ENCODE results near the gene PPM1B. TPM values are rescaled to one million over a fixed set of nuclear protein-coding genes. Genes with fewer than 3 reads are reported as not detected.
"Not testable (repeated sequence)": the region's sequence is repeated elsewhere in the genome, so short reads cannot be mapped to it uniquely, and the experiment has no call there.

PPM1B gene
- total and polyA plus RNA-seq, 5 experiments from 2014 or later = 43.3 to 88.0 (median 54.5) TPM

GRCh38 chr2:44205169-44205568 lies 36.5 kb downstream of the PPM1B start:
- Mint-ChIP-seq H3K4me3 (peak overlapping the region in 3 of 10 donors; percentile 14 to 44 (median 32)), H3K36me3 (peaks cover 24 to 66% (median 45%) of the 10 kb centered on the region in 3 donors), H3K4me1 (peaks cover 16 to 58% (median 41%) of the 10 kb centered on the region in 4 donors), H3K27me3 (no peaks in the 10 kb centered on the region), H3K27ac (peak overlapping the region in 7 of 10 donors; percentile 2 to 57 (median 39)), H3K9me3 (peaks cover 0 to 6% (median 0%) of the 10 kb centered on the region in 9 donors)
- no peak for ATAC-seq
- no peak for DNase-seq
- POLR2A ChIA-PET = no interaction called here

- ATAC-seq = no peak
- peaks cover 13 to 67% (median 35%) of the 10 kb centered on the region in 3 donors for H3K36me3 Mint-ChIP-seq
- peak overlapping the region in 2 of 10 donors; percentile 22 to 73 for H3K27ac Mint-ChIP-seq
- H3K9me3 Mint-ChIP-seq = peaks cover 0 to 6% (median 0%) of the 10 kb centered on the region in 9 donors
- H3K4me3 Mint-ChIP-seq = no peak overlapping the region
- no peaks in the 10 kb centered on the region for H3K27me3 Mint-ChIP-seq
- POLR2A ChIA-PET = no interaction called here
- H3K4me1 Mint-ChIP-seq = peaks cover 9 to 44% (median 26%) of the 10 kb centered on the region in 4 donors
- DNase-seq = no peak
These were observed 38.4 kb downstream of the PPM1B start for GRCh38 chr2:44207102-44207501.

GRCh38 chr2:44207648-44208047 lies 39.0 kb downstream of the PPM1B start:
- Mint-ChIP-seq H3K4me1 (peaks cover 11 to 47% (median 25%) of the 10 kb centered on the region in 4 donors), H3K27ac (peak overlapping the region in 2 of 10 donors; percentile 22 to 73), H3K36me3 (peaks cover 12 to 69% (median 30%) of the 10 kb centered on the region in 3 donors)
- ATAC-seq, H3K27me3 Mint-ChIP-seq, H3K9me3 Mint-ChIP-seq, POLR2A ChIA-PET, H3K4me3 Mint-ChIP-seq, DNase-seq: not testable (repeated sequence)

- no peaks in the 10 kb centered on the region for H3K9me3 Mint-ChIP-seq
- H3K27ac Mint-ChIP-seq = peak overlapping the region in 2 of 10 donors; percentile 43 to 46
- peaks cover 0 to 63% (median 16%) of the 10 kb centered on the region in 3 donors for H3K36me3 Mint-ChIP-seq
- DNase-seq = no peak
- no peak for ATAC-seq
- POLR2A ChIA-PET = no interaction called here
- H3K4me1 Mint-ChIP-seq = peaks cover 6 to 29% (median 18%) of the 10 kb centered on the region in 4 donors
- H3K27me3 Mint-ChIP-seq = no peaks in the 10 kb centered on the region
- H3K4me3 Mint-ChIP-seq = peak overlapping the region in 1 of 10 donors; percentile 9
These were observed 41.7 kb downstream of the PPM1B start for GRCh38 chr2:44210362-44210761.

- Mint-ChIP-seq H3K4me3 (no peak overlapping the region), H3K27ac (peak overlapping the region in 1 of 10 donors; percentile 11), H3K36me3 (peaks cover 0 to 65% (median 18%) of the 10 kb centered on the region in 3 donors), H3K9me3 (no peaks in the 10 kb centered on the region), H3K27me3 (no peaks in the 10 kb centered on the region), H3K4me1 (peaks cover 11 to 33% (median 23%) of the 10 kb centered on the region in 4 donors)
- no peak for ATAC-seq
- DNase-seq = no peak
- POLR2A ChIA-PET = no interaction called here
These were observed 42.5 kb downstream of the PPM1B start for GRCh38 chr2:44211183-44211582.

GRCh38 chr2:44212302-44212701 lies 43.6 kb downstream of the PPM1B start:
- peaks cover 0 to 74% (median 20%) of the 10 kb centered on the region in 3 donors for H3K36me3 Mint-ChIP-seq
- POLR2A ChIA-PET = interaction anchor here (0.5 to 1.2 kb wide), 2 partner anchors 42 to 82 kb away, joined by 3 to 5 read pairs; no protein-coding TSS in a partner anchor

GRCh38 chr2:44215827-44216226 lies 47.2 kb downstream of the PPM1B start:
- no peaks in the 10 kb centered on the region for H3K9me3 Mint-ChIP-seq
- DNase-seq = no peak
- peaks cover 11 to 34% (median 23%) of the 10 kb centered on the region in 4 donors for H3K4me1 Mint-ChIP-seq
- peaks cover 0 to 75% (median 9%) of the 10 kb centered on the region in 3 donors for H3K36me3 Mint-ChIP-seq
- H3K27ac Mint-ChIP-seq = peak overlapping the region in 7 of 10 donors; percentile 3 to 95 (median 45)
- POLR2A ChIA-PET = no interaction called here
- ATAC-seq = no peak
- no peaks in the 10 kb centered on the region for H3K27me3 Mint-ChIP-seq
- no peak overlapping the region for H3K4me3 Mint-ChIP-seq

More at GRCh38 chr2:44212302-44212701, 43.6 kb downstream of the PPM1B start:
- ATAC-seq = no peak
- peak overlapping the region in 3 of 10 donors; percentile 22 to 53 (median 47) for H3K27ac Mint-ChIP-seq
- H3K9me3 Mint-ChIP-seq = no peaks in the 10 kb centered on the region
- no peak for DNase-seq
- H3K4me1 Mint-ChIP-seq = peaks cover 14 to 36% (median 25%) of the 10 kb centered on the region in 4 donors
- H3K4me3 Mint-ChIP-seq = no peak overlapping the region
- H3K27me3 Mint-ChIP-seq = no peaks in the 10 kb centered on the region

- Mint-ChIP-seq H3K4me1 (peaks cover 6 to 32% (median 23%) of the 10 kb centered on the region in 4 donors), H3K9me3 (no peaks in the 10 kb centered on the region), H3K4me3 (no peak overlapping the region), H3K27ac (peak overlapping the region in 7 of 10 donors; percentile 27 to 84 (median 73)), H3K27me3 (no peaks in the 10 kb centered on the region), H3K36me3 (peaks cover 0 to 69% (median 14%) of the 10 kb centered on the region in 3 donors)
- POLR2A ChIA-PET = no interaction called here
- ATAC-seq (peak in 1 of 2 donors; percentile 47), DNase-seq (no peak)
These were observed 50.1 kb downstream of the PPM1B start for GRCh38 chr2:44218771-44219170.

GRCh38 chr2:44226753-44227152 lies 58.1 kb downstream of the PPM1B start:
- no peak overlapping the region for H3K4me3 Mint-ChIP-seq
- POLR2A ChIA-PET = interaction anchor here (0.6 to 0.7 kb wide), 2 partner anchors 14 to 29 kb away, joined by 3 to 6 read pairs; no protein-coding TSS in a partner anchor
- DNase-seq = no peak
- no peak overlapping the region for H3K27ac Mint-ChIP-seq
- no peaks in the 10 kb centered on the region for H3K9me3 Mint-ChIP-seq
- peaks cover 0 to 62% (median 9%) of the 10 kb centered on the region in 3 donors for H3K36me3 Mint-ChIP-seq
- H3K4me1 Mint-ChIP-seq = peaks cover 8 to 23% (median 12%) of the 10 kb centered on the region in 4 donors
- no peak for ATAC-seq
- H3K27me3 Mint-ChIP-seq = no peaks in the 10 kb centered on the region

- Mint-ChIP-seq H3K27me3 (no peaks in the 10 kb centered on the region), H3K9me3 (no peaks in the 10 kb centered on the region), H3K27ac (peak overlapping the region in 8 of 10 donors; percentile 21 to 77 (median 64)), H3K4me1 (peaks cover 6 to 16% (median 11%) of the 10 kb centered on the region in 4 donors), H3K4me3 (no peak overlapping the region), H3K36me3 (peaks cover 0 to 46% (median 0%) of the 10 kb centered on the region in 3 donors)
- POLR2A ChIA-PET = interaction anchor here (0.5 kb wide), 1 partner anchor 150 kb away, joined by 3 read pairs; no protein-coding TSS in a partner anchor
- ATAC-seq (no peak), DNase-seq (no peak)
These were observed 61.7 kb downstream of the PPM1B start for GRCh38 chr2:44230378-44230777.

GRCh38 chr2:44233450-44234128 lies 64.9 kb downstream of the PPM1B start:
- H3K9me3 Mint-ChIP-seq = no peaks in the 10 kb centered on the region
- H3K27me3 Mint-ChIP-seq = no peaks in the 10 kb centered on the region
- POLR2A ChIA-PET = interaction anchor here (0.6 kb wide), 2 partner anchors 29 to 105 kb away, joined by 3 to 4 read pairs; no protein-coding TSS in a partner anchor
- H3K36me3 Mint-ChIP-seq = peaks cover 0 to 24% (median 0%) of the 10 kb centered on the region in 3 donors
- peak overlapping the region in 3 of 10 donors; percentile 29 to 79 (median 57) for H3K27ac Mint-ChIP-seq
- ATAC-seq = no peak
- no peak for DNase-seq
- peaks cover 4 to 37% (median 23%) of the 10 kb centered on the region in 4 donors for H3K4me1 Mint-ChIP-seq
- H3K4me3 Mint-ChIP-seq = no peak overlapping the region

GRCh38 chr2:44237221-44237620 lies 68.5 kb downstream of the PPM1B start:
- Mint-ChIP-seq H3K4me1 (peaks cover 3 to 44% (median 23%) of the 10 kb centered on the region in 4 donors), H3K27ac (peak overlapping the region; percentile 78 to 97 (median 88)), H3K4me3 (peak overlapping the region; percentile 49 to 85 (median 70)), H3K9me3 (no peaks in the 10 kb centered on the region), H3K27me3 (no peaks in the 10 kb centered on the region), H3K36me3 (peaks cover 0 to 5% (median 0%) of the 10 kb centered on the region in 3 donors)
- DNase-seq (peak in 7 of 10 donors; percentile 10 to 67 (median 18)), ATAC-seq (peak; percentile 95 to 98)
- POLR2A ChIA-PET = interaction anchor here (0.7 to 1.6 kb wide), 4 partner anchors 17 to 150 kb away, joined by 3 to 6 read pairs (median 4); partner anchors contain the start of gene PPM1B

Measured in naive thymus-derived CD8-positive, alpha-beta T cell (primary cell).